Left hindlimb (tissue), 1 donor: Measurements from ENCODE around the gene TRPM1.

Experiments used
- DNase-seq: peaks from one replicate; pipeline ENCODE4 v3.0.0-alpha.2; 2018

TRPM1 gene

GRCh38 chr15:31013863-31014607 lies 87.5 kb downstream of the TRPM1 start:
- DNase-seq = no peak

- no peak for DNase-seq
Measured at GRCh38 chr15:31012455-31012854, 89.1 kb downstream of the TRPM1 start.

- DNase-seq = no peak
Measured at GRCh38 chr15:31010036-31010435, 91.5 kb downstream of the TRPM1 start.

- no peak for DNase-seq
Measured at GRCh38 chr15:31005660-31006059, 95.9 kb downstream of the TRPM1 start.

GRCh38 chr15:31004220-31004733 lies 97.2 kb downstream of the TRPM1 start:
- peak; percentile 53 for DNase-seq

GRCh38 chr15:31001702-31002101 lies 99.8 kb downstream of the TRPM1 start:
- no peak for DNase-seq

- DNase-seq = no peak
Measured at GRCh38 chr15:30999729-31000128, 101.8 kb downstream of the TRPM1 start.

GRCh38 chr15:30997270-30997669 lies 104.3 kb downstream of the TRPM1 start:
- no peak for DNase-seq

- DNase-seq = no peak
Measured at GRCh38 chr15:30992249-30992864, 109.2 kb downstream of the TRPM1 start.

GRCh38 chr15:30991255-30992235 lies 110.0 kb downstream of the TRPM1 start, which contains the start of gene MTMR10:
MTMR10 (minus strand) TSS chr15:30991628; CDS start chr15:30991506, 122 bp downstream.
- peak; percentile 84 for DNase-seq

- DNase-seq = no peak
Measured at GRCh38 chr15:30990446-30991254, 110.9 kb downstream of the TRPM1 start.

GRCh38 chr15:30990036-30990435 lies 111.5 kb downstream of the TRPM1 start:
- no peak for DNase-seq

GRCh38 chr15:30985081-30985531 lies 116.4 kb downstream of the TRPM1 start:
- no peak for DNase-seq

GRCh38 chr15:30984542-30984941 lies 117.0 kb downstream of the TRPM1 start:
- DNase-seq = no peak

GRCh38 chr15:30984118-30984517 lies 117.4 kb downstream of the TRPM1 start:
- no peak for DNase-seq

GRCh38 chr15:30979457-30979856 lies 122.1 kb downstream of the TRPM1 start:
- DNase-seq = no peak

- no peak for DNase-seq
Measured at GRCh38 chr15:30978328-30978727, 123.2 kb downstream of the TRPM1 start.

- DNase-seq = no peak
Measured at GRCh38 chr15:30974112-30974511, 127.4 kb downstream of the TRPM1 start.

GRCh38 chr15:30973379-30973778 lies 128.1 kb downstream of the TRPM1 start:
- DNase-seq = no peak

- DNase-seq = no peak
Measured at GRCh38 chr15:30969724-30970123, 131.8 kb downstream of the TRPM1 start.

GRCh38 chr15:30963681-30964080 lies 137.8 kb downstream of the TRPM1 start:
- no peak for DNase-seq

- DNase-seq = no peak
Measured at GRCh38 chr15:30962659-30963058, 138.9 kb downstream of the TRPM1 start.
